H1 (cell line): ENCODE results near the gene SLC35E1. TPM values are rescaled to one million over a fixed set of nuclear protein-coding genes. Genes with fewer than 3 reads are reported as not detected.

Source experiments
- CHD7 ChIP-seq: fragments of 300-600 bp; sonication (generic); IDR thresholded peaks from 2 replicates; pipeline ENCODE4 v1.7.1; 2012; ENCODE audit warnings: low read length, moderate library complexity, mild to moderate bottlenecking, inconsistent platforms; ENCODE audit not compliant: insufficient replicate concordance
- TCF12 ChIP-seq: IDR thresholded peaks from 2 replicates; pipeline ENCODE4 v1.6.1; 2011; ENCODE audit warnings: low read depth, mild to moderate bottlenecking, low read length
- ZNF274 ChIP-seq: IDR thresholded peaks from 2 replicates; pipeline ENCODE4 v1.7.0; 2012; ENCODE audit warnings: low read length, borderline replicate concordance; ENCODE audit errors: extremely low read depth
- polyA plus RNA-seq, 7 experiments: library from polyadenylated mRNA; depleted of rRNA in 3 of 7; stranded (reverse) in 5 of 7; unstranded in 2 of 7; fragments of >200 nt in 5 of 7; fragments of 200-250 nt in 2 of 7; gene quantifications; 1 replicate in 5 of 7; 2 replicates in 1 of 7; 4 replicates in 1 of 7; pipeline versions ENCODE4 v1.2.1 to v1.2.3, GENCODE V29; 2011 to 2013; ENCODE audit warnings: missing spikeins in 2 of 7, mixed read lengths in 2 of 7
- total RNA-seq: library from RNA; stranded (reverse); fragmentation: NEBNext Ultra II Directional; extraction: Animal tissue kit (Norgen Biotek cat#: 25700); gene quantifications from 2 replicates; pipeline ENCODE4 v1.2.1, GENCODE V29; 2021

The SLC35E1 gene
- total and polyA plus RNA-seq, 2 of the 8 experiments (the other 6 are each of a cell fraction or from before 2014, with no cell fraction given) = 26.0 to 31.9 TPM

GRCh38 chr19:16562608-16563025 is 9.6 kb downstream of the SLC35E1 start (continued):
- no peak for TF ChIP-seq CHD7
- no peak for TF ChIP-seq ZNF274
- no peak for TF ChIP-seq TCF12
